Stimulated activated CD8-positive, alpha-beta memory T cell treated with anti-CD3 and anti-CD28 coated beads, Interleukin-7, amount 100 ng/mL, for 48 hours (primary cell): ENCODE results near the gene CARNS1.
"Not testable (repeated sequence)": the region's sequence is repeated elsewhere in the genome, so short reads cannot be mapped to it uniquely, and the experiment has no call there.

Experiments used
- DNase-seq, 2 donors: peaks; one replicate each; pipeline ENCODE4 v3.0.0-alpha.2; 2020; ENCODE audit warnings: low read depth in 1 of 2; ENCODE audit errors: extremely low read depth in 1 of 2

The CARNS1 gene

GRCh38 chr11:67423891-67424613 lies 8.6 kb downstream of the CARNS1 start:
- DNase-seq, result no peak

GRCh38 chr11:67427364-67427859 lies 11.9 kb downstream of the CARNS1 start:
- not testable (repeated sequence) for DNase-seq

- peak; percentile 97 for DNase-seq
These were observed 12.8 kb downstream of the CARNS1 start, which contains the start of gene RPS6KB2 for GRCh38 chr11:67428052-67429001. Gene RPS6KB2, plus strand, starts transcription at chr11:67428494. Its CDS starts 52 bp downstream, at chr11:67428546.

GRCh38 chr11:67429038-67429668 lies 13.7 kb downstream of the CARNS1 start:
- no peak for DNase-seq

- DNase-seq, result no peak
These were observed 14.2 kb downstream of the CARNS1 start for GRCh38 chr11:67429722-67430121.

- no peak for DNase-seq
These were observed 16.1 kb downstream of the CARNS1 start for GRCh38 chr11:67431346-67432249.

- no peak for DNase-seq
These were observed 17.3 kb downstream of the CARNS1 start for GRCh38 chr11:67432655-67433349.

GRCh38 chr11:67433536-67434394 lies 18.3 kb downstream of the CARNS1 start:
- DNase-seq, result no peak

- DNase-seq, result no peak
These were observed 19.0 kb downstream of the CARNS1 start for GRCh38 chr11:67434395-67434881.

- no peak for DNase-seq
These were observed 19.7 kb downstream of the CARNS1 start for GRCh38 chr11:67435031-67435726.

GRCh38 chr11:67435727-67436458 lies 20.4 kb downstream of the CARNS1 start:
- DNase-seq, result no peak

- peak in 1 of 2 donors; percentile 75 for DNase-seq
These were observed 21.1 kb downstream of the CARNS1 start for GRCh38 chr11:67436459-67437081.

- DNase-seq, result no peak
These were observed 21.8 kb downstream of the CARNS1 start, which contains the start of gene PTPRCAP for GRCh38 chr11:67437082-67437808. Gene PTPRCAP, minus strand, starts transcription at chr11:67437682. Its CDS starts 63 bp downstream, at chr11:67437619.

GRCh38 chr11:67437809-67438157 lies 22.3 kb downstream of the CARNS1 start:
- DNase-seq, result no peak

- DNase-seq, result peak in 1 of 2 donors; percentile 83
These were observed 22.9 kb downstream of the CARNS1 start for GRCh38 chr11:67438158-67438902.
